Measurements from ENCODE around the gene SNHG17.
"Not testable (repeated sequence)": the region's sequence is repeated elsewhere in the genome, so short reads cannot be mapped to it uniquely, and the experiment has no call there.

The SNHG17 gene

GRCh38 chr20:38434770-38435554 lies at the start of gene SNHG17:
Gene SNHG17, minus strand, starts transcription at chr20:38435328.
- DNase-seq (ENCODE audit: low read depth) = peak; percentile 87
- H3K4me3 ChIP-seq (ENCODE audit: low read depth, low read length) = peak within 1 kb of the TSS; percentile 68

DNA sequence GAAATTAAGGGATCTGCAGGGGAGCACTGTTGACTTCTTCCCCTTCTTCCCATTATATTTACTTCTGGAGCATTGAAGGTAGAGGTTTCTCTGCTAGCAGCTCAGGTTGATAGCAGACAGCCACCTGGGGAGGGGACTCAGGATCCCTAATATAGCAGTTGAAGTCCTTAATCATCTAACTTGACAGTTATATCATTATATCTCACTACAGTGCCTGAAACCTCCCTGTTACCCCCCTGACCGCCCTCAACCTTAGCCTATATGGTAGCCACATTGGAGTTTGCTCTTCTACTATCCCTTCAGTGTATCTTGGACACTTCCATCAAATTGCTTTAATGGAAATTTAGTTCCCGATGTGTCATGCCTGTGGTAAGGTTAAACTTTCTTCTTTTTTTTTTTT lies 44.5 kb upstream of the SNHG17 start:
- H3K4me3 ChIP-seq (ENCODE audit: low read depth, low read length) = no peak overlapping the region
- DNase-seq (ENCODE audit: low read depth) = no peak

DNA sequence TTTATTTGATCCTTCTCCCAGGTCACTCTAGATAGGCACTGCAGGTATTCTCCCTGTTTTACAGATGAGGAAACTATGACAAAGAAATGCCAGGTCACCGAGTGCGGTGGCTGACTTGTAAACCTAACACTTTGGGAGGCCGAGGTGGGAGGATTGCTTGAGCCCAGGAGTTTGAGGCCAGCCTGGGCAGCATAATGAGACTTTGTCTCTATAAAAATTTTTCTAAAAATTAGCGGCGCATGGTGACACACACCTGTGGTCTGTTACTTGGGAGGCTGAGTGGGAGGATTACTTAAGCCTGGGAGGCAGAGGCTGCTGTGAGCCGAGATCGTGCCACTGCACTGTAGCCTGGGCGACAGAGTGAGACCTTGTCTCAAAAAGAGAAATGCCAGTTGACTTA lies 42.6 kb upstream of the SNHG17 start:
- DNase-seq (ENCODE audit: low read depth) = no peak
- no peak overlapping the region for H3K4me3 ChIP-seq (ENCODE audit: low read depth, low read length)

DNA sequence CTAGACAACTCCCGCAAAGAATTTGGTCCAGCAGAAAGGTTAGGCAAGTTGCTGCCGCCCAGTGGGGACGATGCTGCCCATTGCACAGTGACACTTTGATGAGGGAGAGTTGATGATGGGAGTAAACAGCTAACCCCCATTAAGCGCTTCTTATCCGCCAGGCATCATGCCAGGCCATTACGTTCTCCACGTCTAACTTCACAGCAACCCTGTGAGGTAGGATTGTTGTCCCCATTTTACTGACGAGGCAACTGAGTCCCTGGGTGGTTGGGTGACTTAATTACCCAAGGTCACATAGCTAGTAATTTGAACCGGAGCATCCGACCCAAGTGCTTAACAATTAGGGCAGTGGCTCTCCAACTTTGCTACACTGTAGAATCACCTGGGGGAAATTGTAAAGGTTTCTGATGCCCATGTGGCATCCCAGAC lies 38.3 kb upstream of the SNHG17 start:
- DNase-seq (ENCODE audit: low read depth) = no peak
- H3K4me3 ChIP-seq (ENCODE audit: low read depth, low read length) = peak overlapping the region; percentile 89

- peak; percentile 88 for DNase-seq (ENCODE audit: low read depth)
- H3K4me3 ChIP-seq (ENCODE audit: low read depth, low read length) = peak within 1 kb of the TSS; percentile 89
These were observed 37.6 kb upstream of the SNHG17 start, which contains the start of gene RALGAPB for GRCh38 chr20:38472513-38473366. Gene RALGAPB, plus strand, starts transcription at chr20:38472843. Its CDS starts 15,590 bp downstream, at chr20:38488433.

- DNase-seq (ENCODE audit: low read depth) = no peak
- H3K4me3 ChIP-seq (ENCODE audit: low read depth, low read length) = peak overlapping the region; percentile 89
These were observed 36.9 kb upstream of the SNHG17 start for GRCh38 chr20:38471987-38472512.

- DNase-seq (ENCODE audit: low read depth) = no peak
- H3K4me3 ChIP-seq (ENCODE audit: low read depth, low read length) = no peak overlapping the region
These were observed 36.1 kb upstream of the SNHG17 start for GRCh38 chr20:38471245-38471644.

DNA sequence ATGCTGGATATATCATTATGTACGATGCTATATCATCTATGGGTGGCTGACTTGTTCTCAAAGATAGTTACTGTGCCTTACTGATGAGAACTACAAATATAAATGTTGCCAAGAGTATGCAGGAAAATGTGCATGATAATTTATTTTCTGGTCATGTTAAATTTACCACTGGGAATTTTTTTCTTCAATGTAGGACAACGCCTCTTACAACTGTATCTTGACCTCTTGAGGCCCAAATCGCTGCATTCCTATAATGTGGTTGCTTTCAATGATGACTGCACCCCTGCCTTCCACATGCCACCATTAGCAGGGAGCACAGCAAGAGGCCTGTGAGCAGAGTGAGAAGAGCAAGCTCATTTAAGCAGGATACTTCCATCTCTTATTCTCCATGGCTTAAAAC lies 31.9 kb upstream of the SNHG17 start:
- no peak overlapping the region for H3K4me3 ChIP-seq (ENCODE audit: low read depth, low read length)
- no peak for DNase-seq (ENCODE audit: low read depth)

GRCh38 chr20:38466171-38466570 lies 31.0 kb upstream of the SNHG17 start:
- H3K4me3 ChIP-seq (ENCODE audit: low read depth, low read length) = no peak overlapping the region
- DNase-seq (ENCODE audit: low read depth) = no peak

GRCh38 chr20:38461569-38461968 lies 26.4 kb upstream of the SNHG17 start:
- H3K4me3 ChIP-seq (ENCODE audit: low read depth, low read length); DNase-seq (ENCODE audit: low read depth): not testable (repeated sequence)

DNA sequence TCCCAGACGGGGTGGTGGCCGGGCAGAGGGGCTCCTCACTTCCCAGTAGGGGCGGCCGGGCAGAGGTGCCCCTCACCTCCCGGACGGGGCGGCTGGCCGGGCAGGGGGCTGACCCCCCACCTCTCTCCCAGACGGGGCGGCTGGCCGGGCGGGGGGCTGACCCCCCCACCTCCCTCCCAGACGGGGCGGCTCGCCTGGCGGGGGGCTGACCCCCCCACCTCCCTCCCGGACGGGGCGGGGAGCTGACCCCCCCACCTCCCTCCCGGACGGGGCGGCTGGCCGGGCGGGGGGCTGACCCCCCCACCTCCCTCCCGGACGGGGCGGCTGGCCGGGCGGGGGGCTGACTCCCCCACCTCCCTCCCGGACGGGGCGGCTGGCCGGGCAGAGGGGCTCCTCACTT lies 26.0 kb upstream of the SNHG17 start:
- not testable (repeated sequence) for H3K4me3 ChIP-seq (ENCODE audit: low read depth, low read length); DNase-seq (ENCODE audit: low read depth)

DNA sequence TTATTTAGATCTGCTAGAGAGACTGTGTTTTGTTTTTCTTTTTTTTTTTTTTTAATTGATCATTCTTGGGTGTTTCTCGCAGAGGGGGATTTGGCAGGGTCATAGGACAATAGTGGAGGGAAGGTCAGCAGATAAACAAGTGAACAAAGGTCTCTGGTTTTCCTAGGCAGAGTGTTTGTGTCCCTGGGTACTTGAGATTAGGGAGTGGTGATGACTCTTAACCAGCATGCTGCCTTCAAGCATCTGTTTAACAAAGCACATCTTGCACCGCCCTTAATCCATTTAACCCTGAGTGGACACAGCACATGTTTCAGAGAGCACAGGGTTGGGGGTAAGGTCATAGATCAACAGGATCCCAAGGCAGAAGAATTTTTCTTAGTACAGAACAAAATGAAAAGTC lies 25.5 kb upstream of the SNHG17 start:
- not testable (repeated sequence) for DNase-seq (ENCODE audit: low read depth)

GRCh38 chr20:38460040-38460623 lies 25.0 kb upstream of the SNHG17 start:
- DNase-seq (ENCODE audit: low read depth) = peak; percentile 78
- no peak overlapping the region for H3K4me3 ChIP-seq (ENCODE audit: low read depth, low read length)

More for the DNA sequence above, 25.5 kb upstream of the SNHG17 start:
- H3K4me3 ChIP-seq (ENCODE audit: low read depth, low read length) = not testable (repeated sequence)

DNA sequence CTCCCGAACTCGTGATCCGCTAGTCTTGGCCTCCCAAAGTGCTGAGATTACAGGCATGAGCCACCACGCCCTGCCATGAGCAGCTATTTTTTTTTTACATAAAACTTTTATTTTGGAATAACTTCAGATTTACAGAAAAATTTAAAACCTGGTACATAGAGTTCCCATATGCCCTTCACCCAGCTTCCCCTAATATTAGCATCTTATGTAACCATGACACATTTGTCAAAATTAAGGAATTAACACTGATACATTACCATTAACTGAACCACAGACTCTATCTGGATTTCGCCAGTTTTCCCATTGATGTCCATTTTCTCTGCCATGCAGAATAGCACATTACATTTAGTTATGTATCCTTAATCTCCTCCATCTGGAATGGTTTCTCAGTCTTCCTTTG lies 23.2 kb upstream of the SNHG17 start:
- no peak overlapping the region for H3K4me3 ChIP-seq (ENCODE audit: low read depth, low read length)
- DNase-seq (ENCODE audit: low read depth) = no peak

- DNase-seq (ENCODE audit: low read depth) = no peak
- no peak overlapping the region for H3K4me3 ChIP-seq (ENCODE audit: low read depth, low read length)
These were observed 19.7 kb upstream of the SNHG17 start for GRCh38 chr20:38454556-38455473.

DNA sequence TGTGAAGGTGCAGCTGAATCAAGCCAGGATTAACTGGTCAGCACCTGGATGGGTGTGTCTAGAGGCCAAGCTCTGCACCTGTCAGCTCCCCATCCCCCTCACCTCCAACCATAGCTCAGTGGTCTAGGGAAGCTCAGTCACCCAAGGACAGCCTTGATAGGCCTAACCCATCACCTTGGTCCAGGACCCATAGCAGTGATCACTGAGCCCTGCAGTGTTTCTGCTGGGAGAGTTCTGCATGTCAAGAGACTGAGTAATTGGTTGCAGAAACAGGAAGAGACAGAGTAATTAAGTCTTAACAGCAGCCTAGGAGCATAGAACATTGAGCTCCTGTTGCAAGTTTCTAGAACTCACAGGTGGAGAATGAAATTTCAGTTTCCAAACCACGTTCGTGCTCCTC lies 18.8 kb upstream of the SNHG17 start:
- no peak overlapping the region for H3K4me3 ChIP-seq (ENCODE audit: low read depth, low read length)
- no peak for DNase-seq (ENCODE audit: low read depth)

GRCh38 chr20:38452880-38453624 lies 17.9 kb upstream of the SNHG17 start:
- DNase-seq (ENCODE audit: low read depth) = peak; percentile 36
- H3K4me3 ChIP-seq (ENCODE audit: low read depth, low read length) = no peak overlapping the region

- no peak for DNase-seq (ENCODE audit: low read depth)
- no peak overlapping the region for H3K4me3 ChIP-seq (ENCODE audit: low read depth, low read length)
These were observed 15.4 kb upstream of the SNHG17 start for GRCh38 chr20:38450412-38450975.
